Measurements from ENCODE around the gene HOXC10.

DNA sequence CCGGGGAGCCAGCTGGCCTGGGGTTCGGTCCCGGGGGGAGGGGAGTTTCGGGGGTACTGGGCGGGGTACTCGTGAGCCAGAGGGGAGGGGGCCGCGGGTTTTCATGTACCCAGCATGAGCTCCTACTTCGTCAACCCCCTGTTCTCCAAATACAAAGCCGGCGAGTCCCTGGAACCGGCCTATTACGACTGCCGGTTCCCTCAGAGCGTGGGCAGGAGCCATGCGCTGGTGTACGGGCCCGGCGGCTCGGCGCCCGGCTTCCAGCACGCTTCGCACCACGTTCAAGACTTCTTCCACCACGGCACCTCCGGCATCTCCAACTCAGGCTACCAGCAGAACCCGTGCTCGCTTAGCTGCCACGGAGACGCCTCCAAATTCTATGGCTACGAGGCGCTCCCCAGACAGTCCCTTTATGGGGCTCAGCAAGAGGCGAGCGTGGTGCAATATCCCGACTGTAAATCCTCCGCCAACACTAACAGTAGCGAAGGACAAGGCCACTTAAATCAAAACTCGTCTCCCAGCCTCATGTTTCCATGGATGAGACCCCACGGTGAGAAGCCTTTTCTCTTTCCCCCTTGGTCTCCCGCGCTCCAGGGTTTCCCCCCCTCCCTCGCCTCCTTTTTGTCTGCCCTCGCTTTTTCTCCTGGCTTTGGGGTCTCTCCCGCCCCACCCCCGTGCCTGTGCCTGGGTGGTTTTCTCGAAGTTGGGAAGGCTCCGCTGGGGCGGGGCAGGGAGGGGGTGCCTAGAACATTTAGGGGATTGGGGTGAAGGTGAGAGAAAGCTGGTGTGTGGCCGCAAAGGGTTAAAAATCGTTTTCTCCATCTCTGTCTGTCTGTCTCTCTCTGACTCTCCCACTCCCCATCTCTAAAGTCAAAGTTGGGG, 24.5 kb downstream of the HOXC10 start:
- TF ChIP-seq, protein P1, sequence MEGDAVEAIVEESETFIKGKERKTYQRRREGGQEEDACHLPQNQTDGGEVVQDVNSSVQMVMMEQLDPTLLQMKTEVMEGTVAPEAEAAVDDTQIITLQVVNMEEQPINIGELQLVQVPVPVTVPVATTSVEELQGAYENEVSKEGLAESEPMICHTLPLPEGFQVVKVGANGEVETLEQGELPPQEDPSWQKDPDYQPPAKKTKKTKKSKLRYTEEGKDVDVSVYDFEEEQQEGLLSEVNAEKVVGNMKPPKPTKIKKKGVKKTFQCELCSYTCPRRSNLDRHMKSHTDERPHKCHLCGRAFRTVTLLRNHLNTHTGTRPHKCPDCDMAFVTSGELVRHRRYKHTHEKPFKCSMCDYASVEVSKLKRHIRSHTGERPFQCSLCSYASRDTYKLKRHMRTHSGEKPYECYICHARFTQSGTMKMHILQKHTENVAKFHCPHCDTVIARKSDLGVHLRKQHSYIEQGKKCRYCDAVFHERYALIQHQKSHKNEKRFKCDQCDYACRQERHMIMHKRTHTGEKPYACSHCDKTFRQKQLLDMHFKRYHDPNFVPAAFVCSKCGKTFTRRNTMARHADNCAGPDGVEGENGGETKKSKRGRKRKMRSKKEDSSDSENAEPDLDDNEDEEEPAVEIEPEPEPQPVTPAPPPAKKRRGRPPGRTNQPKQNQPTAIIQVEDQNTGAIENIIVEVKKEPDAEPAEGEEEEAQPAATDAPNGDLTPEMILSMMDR (IDR thresholded peaks at IDR 0.05): no peak
- no peak for TF ChIP-seq POLR2A (IDR thresholded peaks at IDR 0.05)
- TF ChIP-seq POLR2AphosphoS5 (IDR thresholded peaks at IDR 0.05): no peak
